GM12873 (cell line): ENCODE data around the gene PWWP2B.

Experiments
- CTCF ChIP-seq: IDR thresholded peaks from 2 replicates; pipeline ENCODE4 v1.5.1; 2012; ENCODE audit warnings: low read depth, mild to moderate bottlenecking, moderate library complexity, low read length, control low read depth; ENCODE audit not compliant: insufficient read depth; ENCODE audit errors: missing control alignments

PWWP2B gene

DNA sequence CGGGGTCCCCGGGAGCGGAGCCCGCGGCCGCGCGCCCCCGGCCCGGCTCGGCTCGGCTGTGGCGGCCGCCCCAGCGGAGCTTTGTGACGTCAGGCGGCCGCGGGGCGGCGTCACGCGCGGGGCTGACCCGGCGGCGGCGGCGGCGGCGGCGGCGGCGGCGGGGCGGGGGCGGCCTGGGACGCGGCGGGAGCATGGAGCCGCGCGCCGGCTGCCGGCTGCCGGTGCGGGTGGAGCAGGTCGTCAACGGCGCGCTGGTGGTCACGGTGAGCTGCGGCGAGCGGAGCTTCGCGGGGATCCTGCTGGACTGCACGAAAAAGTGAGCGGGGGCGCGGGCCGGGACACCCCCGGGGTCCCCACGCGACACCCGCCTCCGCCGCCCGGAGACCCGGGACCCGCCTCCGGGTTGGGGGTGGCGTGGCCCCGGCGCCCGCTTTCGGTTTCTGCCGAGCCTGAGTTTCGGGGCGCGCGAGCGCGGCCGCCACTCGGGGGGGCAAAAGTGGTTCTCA lies at the start of gene PWWP2B:
Gene PWWP2B, plus strand, starts transcription at position 165 of the 506 bp plus-strand sequence. Its CDS starts 27 bp downstream, at position 192.
- no peak for TF ChIP-seq CTCF

GRCh38 chr10:132347211-132347930 lies 49.6 kb upstream of the PWWP2B start:
- no peak for TF ChIP-seq CTCF

- TF ChIP-seq CTCF: no peak
Measured at GRCh38 chr10:132347931-132348267, 49.1 kb upstream of the PWWP2B start.

DNA sequence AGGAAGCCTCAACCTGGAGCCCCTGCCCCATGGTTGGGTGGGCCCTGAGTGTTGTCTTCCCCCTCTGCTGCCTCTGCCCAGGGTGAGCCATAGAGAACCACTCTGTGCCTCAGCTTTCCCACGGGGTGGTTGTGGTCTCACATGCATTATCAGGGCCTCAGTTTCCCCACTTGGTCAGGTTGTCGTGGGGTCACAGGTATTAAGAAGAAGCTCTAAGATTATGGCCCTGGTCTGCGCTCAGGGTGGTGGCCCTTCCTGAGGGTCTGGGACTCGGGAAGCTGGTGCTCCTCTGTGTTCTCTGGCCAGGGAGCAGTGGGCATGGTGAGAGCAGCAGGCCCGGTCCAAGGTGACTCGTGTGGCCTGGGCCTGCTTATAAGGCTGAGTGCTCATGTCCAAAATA lies 47.2 kb upstream of the PWWP2B start:
- TF ChIP-seq CTCF: no peak

DNA sequence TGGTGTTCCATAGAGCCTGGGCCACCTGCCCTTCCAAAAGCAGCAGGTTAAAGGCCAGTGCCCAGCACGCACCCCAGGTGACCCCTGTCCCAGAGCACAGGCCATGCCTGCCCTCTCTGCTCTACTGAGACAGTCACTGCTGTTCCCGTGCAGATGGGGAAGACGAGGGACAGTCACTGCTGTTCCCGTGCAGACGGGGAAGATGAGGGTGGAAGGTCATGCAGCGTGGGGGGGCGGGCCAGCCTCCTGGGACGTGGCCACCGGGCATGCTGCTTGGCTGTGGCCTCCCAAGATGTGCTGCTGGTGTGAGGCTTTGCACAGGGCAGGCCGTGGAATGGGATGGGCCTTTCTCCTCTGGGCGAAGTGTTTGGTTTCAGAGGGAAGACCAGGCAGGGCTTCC lies 46.6 kb upstream of the PWWP2B start:
- TF ChIP-seq CTCF: no peak

DNA sequence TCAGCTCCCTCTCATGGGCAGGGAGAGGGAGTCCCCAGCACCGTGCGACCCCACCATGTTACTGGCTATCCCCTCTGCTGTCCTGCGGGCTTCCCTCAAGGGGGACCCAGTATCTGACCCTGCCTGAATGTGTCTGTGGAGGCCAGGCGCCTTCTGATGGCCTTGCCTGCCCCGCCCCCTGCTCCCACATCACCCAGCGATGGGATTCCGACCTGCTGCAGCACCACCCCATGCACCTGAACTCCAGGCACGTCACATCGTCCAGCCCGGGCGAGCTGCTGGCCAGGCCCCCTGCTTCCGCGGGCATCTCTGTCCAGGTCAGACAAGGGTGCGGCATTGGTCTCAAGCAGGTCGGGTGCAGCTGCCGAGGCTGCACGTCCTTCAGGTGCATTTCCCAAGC lies 46.1 kb upstream of the PWWP2B start:
- no peak for TF ChIP-seq CTCF

GRCh38 chr10:132351611-132352010 lies 45.4 kb upstream of the PWWP2B start:
- TF ChIP-seq CTCF: no peak
